Cerebellar nuclear complex (tissue), 1 donor: ENCODE data around the gene LRRC37B.
"Not testable (repeated sequence)": the region's sequence is repeated elsewhere in the genome, so short reads cannot be mapped to it uniquely, and the experiment has no call there.

Experiments used
- DNase-seq, 2 experiments: peaks; one replicate each; lab custom pipeline; 2025; lab: John Stamatoyannopoulos, UW

LRRC37B gene

DNA sequence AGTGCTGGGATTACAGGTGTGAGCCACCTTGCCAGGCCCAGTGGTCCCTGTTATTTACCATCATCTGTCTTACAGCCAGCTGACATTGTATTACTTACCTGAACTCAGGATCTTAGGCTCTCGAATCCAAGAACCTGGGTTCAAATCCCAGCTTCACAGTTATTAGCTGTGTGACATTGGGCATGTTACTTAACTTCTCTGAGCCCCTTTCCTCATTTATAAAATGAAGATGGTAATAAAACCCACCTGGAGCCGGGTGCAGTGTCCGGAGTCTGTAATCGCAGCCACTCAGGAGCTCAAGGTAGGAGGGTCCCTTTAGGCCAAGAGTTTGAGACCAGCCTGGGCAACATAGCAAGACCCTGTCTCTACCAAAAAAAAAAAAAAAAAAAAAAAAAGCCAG is 79.7 kb downstream of the LRRC37B start:
- DNase-seq: not testable (repeated sequence)

DNA sequence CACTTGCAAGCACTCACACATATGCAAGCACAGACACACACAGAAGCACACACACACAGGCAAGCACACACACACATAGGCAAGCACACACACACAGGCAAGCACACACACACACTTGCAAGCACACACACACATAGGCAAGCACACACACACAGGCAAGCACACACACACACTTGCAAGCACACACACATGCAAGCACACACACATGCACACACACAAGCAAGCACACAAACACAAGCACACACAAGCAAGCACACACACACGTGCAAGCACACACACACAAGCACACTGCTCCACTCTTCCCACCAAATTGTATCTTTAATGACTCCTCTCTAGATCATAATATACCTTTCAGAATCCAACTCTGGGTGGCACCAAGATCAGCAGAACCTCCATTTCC is 84.9 kb downstream of the LRRC37B start:
- not testable (repeated sequence) for DNase-seq

DNA sequence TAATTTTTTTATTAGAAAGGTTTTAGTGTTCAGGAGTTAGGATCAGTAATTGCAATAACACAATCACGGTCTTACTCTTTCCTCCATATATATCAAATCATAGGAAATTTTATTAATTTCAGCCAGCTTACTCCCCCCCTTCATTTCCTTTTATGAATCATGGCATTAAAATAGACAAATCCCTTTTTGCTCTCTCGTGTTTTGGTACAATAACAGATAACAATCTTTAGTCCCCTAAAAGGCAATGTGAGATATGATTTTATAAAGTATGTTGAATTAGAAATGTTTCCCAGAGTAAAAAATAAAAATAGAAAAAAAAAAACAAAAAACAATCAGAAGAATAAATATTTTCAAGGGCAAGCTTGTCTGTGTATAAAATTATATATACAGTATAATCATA is 92.5 kb downstream of the LRRC37B start:
- DNase-seq: no peak

DNA sequence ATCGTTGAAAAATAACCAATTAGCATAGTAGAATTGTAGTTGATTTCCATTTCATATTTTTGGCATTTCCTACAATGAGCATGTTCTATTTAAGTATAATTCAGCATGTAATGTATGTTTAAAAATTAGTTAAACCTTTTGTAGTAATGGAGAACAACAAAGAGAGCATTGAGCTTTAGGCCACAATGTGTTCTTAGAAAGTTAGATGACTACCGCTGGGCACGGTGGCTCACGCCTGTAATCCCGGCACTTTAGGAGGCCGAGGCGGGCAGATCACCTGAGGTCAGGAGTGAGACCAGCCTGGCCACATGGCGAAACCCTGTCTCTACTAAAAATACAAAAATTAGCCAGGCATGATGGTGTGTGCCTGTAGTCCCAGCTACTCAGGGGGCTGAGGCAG is 93.1 kb downstream of the LRRC37B start:
- DNase-seq: not testable (repeated sequence)

DNA sequence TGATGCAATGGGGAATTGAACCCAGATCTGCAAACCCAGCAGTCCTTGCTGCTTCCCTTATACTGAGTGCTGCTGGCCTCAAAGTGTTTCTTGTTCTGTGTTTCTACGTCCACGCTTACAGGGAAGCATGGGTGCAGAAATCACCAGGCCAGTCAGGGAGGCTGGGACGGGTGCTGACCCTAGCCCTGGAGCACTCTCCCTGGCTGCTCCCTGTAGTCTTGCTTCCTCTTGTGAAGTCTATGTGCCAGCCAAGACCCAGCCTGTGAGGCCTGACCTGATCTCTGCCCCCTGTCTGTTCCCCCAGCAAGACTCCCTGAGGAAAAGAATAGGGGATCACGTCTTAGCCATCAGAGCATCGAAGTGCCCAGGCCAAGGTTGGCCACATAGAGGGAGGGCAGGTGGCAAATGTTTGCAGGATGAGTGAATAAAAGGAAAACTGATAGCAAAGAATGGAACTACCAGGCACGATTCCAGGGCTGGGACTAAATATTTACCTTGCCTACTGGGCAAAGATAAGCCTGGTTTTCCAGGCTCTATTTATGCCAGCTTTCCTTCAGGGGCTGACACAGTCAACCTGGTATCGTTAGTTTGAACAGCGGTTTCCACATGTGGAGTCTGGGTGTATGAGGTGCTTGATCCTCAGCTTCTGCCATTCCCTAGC is 93.9 kb downstream of the LRRC37B start:
- no peak for DNase-seq

DNA sequence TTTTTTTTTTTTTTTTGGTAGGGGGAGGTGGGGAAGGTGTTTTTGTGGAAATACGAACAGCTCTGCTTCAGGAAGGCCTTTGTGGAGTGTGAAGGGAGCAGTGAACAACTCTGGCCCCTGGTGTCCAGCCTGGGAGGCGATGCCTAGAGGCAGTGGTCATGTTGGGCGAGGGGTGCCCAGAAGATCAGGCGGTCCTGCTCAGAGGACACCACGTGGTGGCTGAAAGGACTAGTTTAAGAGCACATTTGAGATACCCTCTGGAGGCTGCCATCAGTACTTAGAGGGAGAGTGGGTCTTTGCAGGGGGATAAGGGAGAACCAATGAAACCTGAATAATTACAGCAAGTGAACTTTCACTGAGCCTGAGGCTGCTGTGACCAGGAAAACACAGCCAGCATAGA is 95.0 kb downstream of the LRRC37B start:
- DNase-seq: no peak

DNA sequence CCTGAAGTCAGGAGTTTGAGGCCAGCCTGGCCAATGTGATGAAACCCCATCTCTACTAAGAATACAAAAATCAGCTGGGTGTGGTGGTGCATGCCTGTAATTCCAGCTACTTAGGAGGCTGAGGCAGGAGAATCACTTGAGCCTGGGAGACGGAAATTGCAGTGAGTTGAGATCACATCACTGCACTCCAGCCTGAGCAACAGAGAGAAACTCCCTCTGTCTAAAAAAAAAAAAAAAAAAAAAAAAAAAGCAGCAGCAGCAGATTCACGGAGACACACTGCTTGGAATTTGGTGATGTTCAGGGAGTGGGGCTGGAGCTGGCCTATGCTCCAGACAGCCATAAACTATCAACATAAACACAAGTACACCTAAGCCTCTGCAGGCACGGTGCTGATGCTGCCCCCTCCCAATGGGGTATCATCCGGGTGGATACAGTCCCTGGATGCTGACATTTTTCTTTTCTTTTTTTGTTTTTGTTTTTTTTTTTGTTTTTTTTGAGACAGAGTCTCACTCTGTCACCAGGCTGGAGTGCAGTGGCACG is 95.5 kb downstream of the LRRC37B start:
- no peak for DNase-seq
